ENCODE data around the gene HDDC2.
A peak's percentile ranks its signal among the peaks of the same experiment; 100 is the strongest.
"Not testable (repeated sequence)": the region's sequence is repeated elsewhere in the genome, so short reads cannot be mapped to it uniquely, and the experiment has no call there.

HDDC2 gene

DNA sequence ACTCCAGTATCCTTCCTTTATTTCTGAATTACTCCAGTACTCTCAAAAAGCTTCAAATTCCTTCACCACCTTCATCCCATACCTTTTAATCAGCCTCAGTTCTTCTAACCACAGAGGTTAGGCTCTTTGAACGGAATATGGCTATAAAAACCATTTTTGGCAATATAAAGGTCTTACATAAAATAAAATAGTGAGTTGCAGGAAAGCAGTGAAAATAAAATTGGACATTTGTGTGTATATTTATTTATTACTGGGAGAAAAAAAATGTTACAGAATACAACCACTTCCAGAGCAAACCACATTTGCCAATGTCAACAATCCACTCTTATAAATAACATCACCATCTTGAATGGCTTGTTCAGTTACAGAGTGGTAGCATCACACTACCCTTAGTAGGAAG lies 7.7 kb downstream of the HDDC2 start:
- Histone ChIP-seq H3K56ac (ENCODE audit: low read length) (no peak overlapping the region), H2BK15ac (replicated peaks; ENCODE audit: low read depth) (no peak overlapping the region), H3K18ac (ENCODE audit: low read length) (no peak overlapping the region), H3K27ac (ENCODE audit: low read depth, low read length) (no peak overlapping the region), H3K4ac (ENCODE audit: low read depth, low read length) (no peak overlapping the region), H2BK5ac (ENCODE audit: low read length) (no peak overlapping the region), H3K36me3 (ENCODE audit: control insufficient read depth, insufficient read depth, low read length) (peaks cover 15% of the 10 kb centered on the region), H3K27me3 (ENCODE audit: insufficient read depth, low read length, poor library complexity) (no peaks in the 10 kb centered on the region), H3K9ac (ENCODE audit: low read length) (no peak overlapping the region), H3K4me1 (ENCODE audit: control insufficient read depth, low read depth, low read length) (no peaks in the 10 kb centered on the region), H3K79me1 (ENCODE audit: low read length) (peaks cover 9% of the 10 kb centered on the region), H4K8ac (ENCODE audit: low read depth, low read length) (no peak overlapping the region), H3K4me2 (ENCODE audit: low read length) (no peak overlapping the region), H2AK5ac (ENCODE audit: low read length) (no peak overlapping the region), H3K79me2 (ENCODE audit: control insufficient read depth, insufficient read depth, low read length) (no peaks in the 10 kb centered on the region), H3K4me3 (ENCODE audit: low read length) (no peak overlapping the region), H4K5ac (ENCODE audit: low read length) (no peak overlapping the region), H2BK120ac (ENCODE audit: low read depth, low read length) (no peak overlapping the region), H3K23ac (ENCODE audit: low read length) (no peak overlapping the region)
- no CpG with 5 or more reads among the region's 1 CpG for WGBS (ENCODE audit: extremely low coverage, insufficient coverage, low lambda C conversion rate)
- DNase-seq: no peak

GRCh38 chr6:125293587-125293986 lies 8.2 kb downstream of the HDDC2 start:
- Histone ChIP-seq H2BK15ac (replicated peaks; ENCODE audit: low read depth) (no peak overlapping the region), H3K18ac (ENCODE audit: low read length) (no peak overlapping the region), H2BK120ac (ENCODE audit: low read depth, low read length) (no peak overlapping the region), H2AK5ac (ENCODE audit: low read length) (no peak overlapping the region), H4K8ac (ENCODE audit: low read depth, low read length) (no peak overlapping the region), H3K9ac (ENCODE audit: low read length) (no peak overlapping the region), H4K5ac (ENCODE audit: low read length) (no peak overlapping the region), H3K79me2 (ENCODE audit: control insufficient read depth, insufficient read depth, low read length) (no peaks in the 10 kb centered on the region), H3K27ac (ENCODE audit: low read depth, low read length) (no peak overlapping the region), H3K4me2 (ENCODE audit: low read length) (no peak overlapping the region), H3K4ac (ENCODE audit: low read depth, low read length) (no peak overlapping the region), H2BK5ac (ENCODE audit: low read length) (no peak overlapping the region), H3K4me3 (ENCODE audit: low read length) (no peak overlapping the region), H3K56ac (ENCODE audit: low read length) (no peak overlapping the region), H3K4me1 (ENCODE audit: control insufficient read depth, low read depth, low read length) (no peaks in the 10 kb centered on the region), H3K23ac (ENCODE audit: low read length) (no peak overlapping the region), H3K27me3 (ENCODE audit: insufficient read depth, low read length, poor library complexity) (no peaks in the 10 kb centered on the region), H3K36me3 (ENCODE audit: control insufficient read depth, insufficient read depth, low read length) (peaks cover 15% of the 10 kb centered on the region), H3K79me1 (ENCODE audit: low read length) (peaks cover 9% of the 10 kb centered on the region)
- WGBS (ENCODE audit: extremely low coverage, insufficient coverage, low lambda C conversion rate): no CpG with 5 or more reads among the region's 3 CpGs
- no peak for DNase-seq

GRCh38 chr6:125287718-125288117 lies 14.0 kb downstream of the HDDC2 start:
- H3K4me1 ChIP-seq (ENCODE audit: control insufficient read depth, low read depth, low read length): no peaks in the 10 kb centered on the region
- H3K79me1 ChIP-seq (ENCODE audit: low read length): no peaks in the 10 kb centered on the region
- H3K27ac ChIP-seq (ENCODE audit: low read depth, low read length): no peak overlapping the region
- H3K4me3 ChIP-seq (ENCODE audit: low read length): no peak overlapping the region
- no peaks in the 10 kb centered on the region for H3K27me3 ChIP-seq (ENCODE audit: insufficient read depth, low read length, poor library complexity)
- no peak overlapping the region for H3K4me2 ChIP-seq (ENCODE audit: low read length)
- peaks cover 6% of the 10 kb centered on the region for H3K36me3 ChIP-seq (ENCODE audit: control insufficient read depth, insufficient read depth, low read length)
- H3K79me2 ChIP-seq (ENCODE audit: control insufficient read depth, insufficient read depth, low read length): no peaks in the 10 kb centered on the region
- H3K4ac ChIP-seq (ENCODE audit: low read depth, low read length): no peak overlapping the region
- H2BK5ac ChIP-seq (ENCODE audit: low read length): no peak overlapping the region
- H3K23ac ChIP-seq (ENCODE audit: low read length): no peak overlapping the region
- no peak overlapping the region for H4K8ac ChIP-seq (ENCODE audit: low read depth, low read length)
- H3K56ac ChIP-seq (ENCODE audit: low read length): no peak overlapping the region
- WGBS (ENCODE audit: extremely low coverage, insufficient coverage, low lambda C conversion rate): no CpG with 5 or more reads among the region's 9 CpGs
- no peak overlapping the region for H2BK120ac ChIP-seq (ENCODE audit: low read depth, low read length)
- H2AK5ac ChIP-seq (ENCODE audit: low read length): no peak overlapping the region
- DNase-seq: peak; percentile 27
- H3K9ac ChIP-seq (ENCODE audit: low read length): no peak overlapping the region
- H4K5ac ChIP-seq (ENCODE audit: low read length): no peak overlapping the region
- no peak overlapping the region for H3K18ac ChIP-seq (ENCODE audit: low read length)
- no peak overlapping the region for H2BK15ac ChIP-seq (replicated peaks; ENCODE audit: low read depth)

- Histone ChIP-seq H4K5ac (ENCODE audit: low read length) (no peak overlapping the region), H3K27me3 (ENCODE audit: insufficient read depth, low read length, poor library complexity) (no peaks in the 10 kb centered on the region), H2BK15ac (replicated peaks; ENCODE audit: low read depth) (no peak overlapping the region), H3K4me3 (ENCODE audit: low read length) (no peak overlapping the region), H3K18ac (ENCODE audit: low read length) (no peak overlapping the region), H3K9ac (ENCODE audit: low read length) (no peak overlapping the region), H2BK5ac (ENCODE audit: low read length) (no peak overlapping the region), H3K56ac (ENCODE audit: low read length) (no peak overlapping the region), H2AK5ac (ENCODE audit: low read length) (no peak overlapping the region), H3K36me3 (ENCODE audit: control insufficient read depth, insufficient read depth, low read length) (no peaks in the 10 kb centered on the region), H4K8ac (ENCODE audit: low read depth, low read length) (no peak overlapping the region), H3K4me2 (ENCODE audit: low read length) (no peak overlapping the region), H2BK120ac (ENCODE audit: low read depth, low read length) (no peak overlapping the region), H3K4ac (ENCODE audit: low read depth, low read length) (no peak overlapping the region), H3K79me2 (ENCODE audit: control insufficient read depth, insufficient read depth, low read length) (no peaks in the 10 kb centered on the region), H3K23ac (ENCODE audit: low read length) (no peak overlapping the region), H3K79me1 (ENCODE audit: low read length) (no peaks in the 10 kb centered on the region), H3K4me1 (ENCODE audit: control insufficient read depth, low read depth, low read length) (no peaks in the 10 kb centered on the region), H3K27ac (ENCODE audit: low read depth, low read length) (no peak overlapping the region)
- no peak for DNase-seq
- WGBS (ENCODE audit: extremely low coverage, insufficient coverage, low lambda C conversion rate): no CpG with 5 or more reads among the region's 1 CpG
These were observed 15.8 kb downstream of the HDDC2 start for GRCh38 chr6:125285936-125286335.

DNA sequence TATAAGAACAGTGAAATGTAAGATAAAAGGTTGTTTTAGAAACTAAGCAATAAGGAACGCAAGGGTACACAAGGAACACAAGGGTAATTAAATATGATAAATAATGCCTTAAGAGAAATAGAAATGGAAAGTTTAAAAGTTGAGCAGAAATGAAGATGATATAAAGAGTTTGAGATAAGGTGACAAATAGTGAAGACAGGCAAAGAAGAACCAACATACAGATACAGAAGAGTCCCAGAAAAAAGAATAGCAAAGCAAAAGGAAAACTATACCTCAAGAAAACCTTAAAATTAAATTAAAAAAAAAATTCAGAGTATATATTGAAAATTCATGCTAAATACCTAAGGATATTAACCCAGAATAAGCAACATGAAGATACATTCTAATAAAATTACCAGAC lies 16.4 kb downstream of the HDDC2 start:
- no peak overlapping the region for H4K5ac ChIP-seq (ENCODE audit: low read length)
- no peaks in the 10 kb centered on the region for H3K79me2 ChIP-seq (ENCODE audit: control insufficient read depth, insufficient read depth, low read length)
- H2AK5ac ChIP-seq (ENCODE audit: low read length): no peak overlapping the region
- H3K27ac ChIP-seq (ENCODE audit: low read depth, low read length): no peak overlapping the region
- no peak overlapping the region for H3K23ac ChIP-seq (ENCODE audit: low read length)
- no peak for DNase-seq
- no peak overlapping the region for H3K9ac ChIP-seq (ENCODE audit: low read length)
- H3K36me3 ChIP-seq (ENCODE audit: control insufficient read depth, insufficient read depth, low read length): no peaks in the 10 kb centered on the region
- H3K4me1 ChIP-seq (ENCODE audit: control insufficient read depth, low read depth, low read length): no peaks in the 10 kb centered on the region
- H3K4ac ChIP-seq (ENCODE audit: low read depth, low read length): no peak overlapping the region
- H3K27me3 ChIP-seq (ENCODE audit: insufficient read depth, low read length, poor library complexity): no peaks in the 10 kb centered on the region
- H3K79me1 ChIP-seq (ENCODE audit: low read length): no peaks in the 10 kb centered on the region
- H3K4me3 ChIP-seq (ENCODE audit: low read length): no peak overlapping the region
- no peak overlapping the region for H2BK120ac ChIP-seq (ENCODE audit: low read depth, low read length)
- no CpG with 5 or more reads among the region's 1 CpG for WGBS (ENCODE audit: extremely low coverage, insufficient coverage, low lambda C conversion rate)
- no peak overlapping the region for H3K18ac ChIP-seq (ENCODE audit: low read length)
- no peak overlapping the region for H2BK15ac ChIP-seq (replicated peaks; ENCODE audit: low read depth)
- H4K8ac ChIP-seq (ENCODE audit: low read depth, low read length): no peak overlapping the region
- H3K56ac ChIP-seq (ENCODE audit: low read length): no peak overlapping the region
- H3K4me2 ChIP-seq (ENCODE audit: low read length): no peak overlapping the region
- no peak overlapping the region for H2BK5ac ChIP-seq (ENCODE audit: low read length)

DNA sequence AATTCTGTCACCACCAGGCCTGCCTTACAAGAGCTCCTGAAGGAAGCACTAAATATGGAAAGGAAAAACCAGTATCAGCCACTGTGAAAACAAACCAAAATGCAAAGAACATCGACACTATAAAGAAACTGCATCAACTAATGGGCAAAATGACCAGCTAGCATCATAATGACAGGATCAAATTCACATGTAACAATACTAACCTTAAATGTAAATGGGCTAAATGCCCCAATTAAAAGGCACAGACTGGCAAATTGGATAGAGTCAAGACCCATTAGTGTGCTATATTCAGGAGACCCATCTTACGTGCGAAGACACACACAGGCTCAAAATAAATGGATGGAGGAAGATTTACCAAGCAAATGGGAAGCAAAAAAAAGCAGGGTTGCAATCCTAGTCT lies 19.3 kb downstream of the HDDC2 start:
- not testable (repeated sequence) for H3K4me2 ChIP-seq (ENCODE audit: low read length); H3K36me3 ChIP-seq (ENCODE audit: control insufficient read depth, insufficient read depth, low read length); H3K4me3 ChIP-seq (ENCODE audit: low read length); H3K27ac ChIP-seq (ENCODE audit: low read depth, low read length); H2BK15ac ChIP-seq (replicated peaks; ENCODE audit: low read depth); H3K4ac ChIP-seq (ENCODE audit: low read depth, low read length); H2BK120ac ChIP-seq (ENCODE audit: low read depth, low read length); H4K8ac ChIP-seq (ENCODE audit: low read depth, low read length); H3K79me2 ChIP-seq (ENCODE audit: control insufficient read depth, insufficient read depth, low read length); H2AK5ac ChIP-seq (ENCODE audit: low read length); H3K27me3 ChIP-seq (ENCODE audit: insufficient read depth, low read length, poor library complexity); H3K56ac ChIP-seq (ENCODE audit: low read length); H3K9ac ChIP-seq (ENCODE audit: low read length); H3K18ac ChIP-seq (ENCODE audit: low read length); H2BK5ac ChIP-seq (ENCODE audit: low read length); H3K4me1 ChIP-seq (ENCODE audit: control insufficient read depth, low read depth, low read length); DNase-seq; H3K23ac ChIP-seq (ENCODE audit: low read length); H3K79me1 ChIP-seq (ENCODE audit: low read length); H4K5ac ChIP-seq (ENCODE audit: low read length)
- WGBS (ENCODE audit: extremely low coverage, insufficient coverage, low lambda C conversion rate): no CpG with 5 or more reads among the region's 3 CpGs
